Ovary (tissue), 3 donors: ENCODE measurements around the gene MTX2.

Source experiments
- CTCF ChIP-seq, 3 donors: fragments of 450-650 bp in 2 of 3; fragments of 200-600 bp in 1 of 3; IDR thresholded peaks; one replicate each; pipeline versions ENCODE4 v1.5.1 to v1.8.0; 2016 to 2022; ENCODE audit warnings: antibody characterized with exemption in 3 of 3, mild to moderate bottlenecking in 1 of 3
- EP300 ChIP-seq: sonication (generic); formaldehyde crosslinking; IDR thresholded peaks from one replicate; pipeline ENCODE4 v1.6.1; 2017; ENCODE audit warnings: antibody characterized with exemption
- POLR2A ChIP-seq: fragments of 450-650 bp; IDR thresholded peaks from one replicate; pipeline ENCODE4 v1.6.1; 2017; ENCODE audit warnings: antibody characterized with exemption, mild to moderate bottlenecking, moderate library complexity
- donor health status: DM: no; HTN: no; CAD: no.

GRCh38 chr2:176356251-176356650 is 87.0 kb downstream of the MTX2 start:
- TF ChIP-seq CTCF (IDR thresholded peaks at IDR 0.05): no peak
- TF ChIP-seq POLR2A: no peak
- no peak for TF ChIP-seq EP300
